ENCODE measurements around the gene C7orf25.

The C7orf25 gene

GRCh38 chr7:42913591-42913990 lies 1.7 kb upstream of the C7orf25 start:
- peak; percentile 51 for DNase-seq (ENCODE audit: low read depth)
- TF ChIP-seq POLR2A (IDR thresholded peaks at IDR 0.05; ENCODE audit: extremely low read depth, insufficient read length) = no peak
- TF ChIP-seq MAX (IDR thresholded peaks at IDR 0.05; ENCODE audit: low read depth, low read length) = no peak
- TF ChIP-seq CTCF (IDR thresholded peaks at IDR 0.05; ENCODE audit: low read depth, low read length) = no peak
- no peak for TF ChIP-seq MYC (IDR thresholded peaks at IDR 0.05; ENCODE audit: low read depth, low read length)
- no peak overlapping the region for H3K4me3 ChIP-seq (ENCODE audit: low read depth, low read length)

DNA sequence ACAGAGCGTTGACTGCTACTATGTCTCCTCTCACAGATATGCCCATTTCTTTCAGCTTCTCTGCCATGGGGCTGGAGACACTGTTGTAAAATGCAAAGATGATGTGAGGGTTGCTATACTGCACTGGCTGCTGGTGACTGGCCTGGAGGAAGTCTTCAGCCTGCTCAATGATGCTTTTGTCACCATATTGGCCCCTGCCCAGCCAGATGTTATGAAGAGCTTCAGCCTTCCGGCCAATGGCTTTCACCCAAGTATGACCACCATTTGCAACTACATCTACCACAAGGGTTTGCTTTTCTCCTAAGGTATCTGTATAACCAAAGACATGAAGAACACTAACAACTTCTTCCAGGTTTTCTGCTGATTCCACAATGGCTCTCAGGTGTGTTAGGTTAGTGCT lies 1.6 kb downstream of the C7orf25 start:
- DNase-seq (ENCODE audit: low read depth) = no peak
- TF ChIP-seq CTCF (IDR thresholded peaks at IDR 0.05; ENCODE audit: low read depth, low read length) (no peak), POLR2A (IDR thresholded peaks at IDR 0.05; ENCODE audit: extremely low read depth, insufficient read length) (no peak), MAX (IDR thresholded peaks at IDR 0.05; ENCODE audit: low read depth, low read length) (no peak), MYC (IDR thresholded peaks at IDR 0.05; ENCODE audit: low read depth, low read length) (no peak)
- peak overlapping the region; percentile 86 for H3K4me3 ChIP-seq (ENCODE audit: low read depth, low read length)

GRCh38 chr7:42907316-42907715 lies 4.6 kb downstream of the C7orf25 start:
- no peak for DNase-seq (ENCODE audit: low read depth)
- TF ChIP-seq CTCF (IDR thresholded peaks at IDR 0.05; ENCODE audit: low read depth, low read length) = no peak
- no peak for TF ChIP-seq POLR2A (IDR thresholded peaks at IDR 0.05; ENCODE audit: extremely low read depth, insufficient read length)
- no peak for TF ChIP-seq MAX (IDR thresholded peaks at IDR 0.05; ENCODE audit: low read depth, low read length)
- H3K4me3 ChIP-seq (ENCODE audit: low read depth, low read length) = no peak overlapping the region

- no peak overlapping the region for H3K4me3 ChIP-seq (ENCODE audit: low read depth, low read length)
- no peak for DNase-seq (ENCODE audit: low read depth)
- TF ChIP-seq POLR2A (IDR thresholded peaks at IDR 0.05; ENCODE audit: extremely low read depth, insufficient read length) = no peak
- TF ChIP-seq CTCF (IDR thresholded peaks at IDR 0.05; ENCODE audit: low read depth, low read length) = no peak
- no peak for TF ChIP-seq MAX (IDR thresholded peaks at IDR 0.05; ENCODE audit: low read depth, low read length)
- TF ChIP-seq MYC (IDR thresholded peaks at IDR 0.05; ENCODE audit: low read depth, low read length) = no peak
Observed at GRCh38 chr7:42906181-42906580, 5.7 kb downstream of the C7orf25 start.

DNA sequence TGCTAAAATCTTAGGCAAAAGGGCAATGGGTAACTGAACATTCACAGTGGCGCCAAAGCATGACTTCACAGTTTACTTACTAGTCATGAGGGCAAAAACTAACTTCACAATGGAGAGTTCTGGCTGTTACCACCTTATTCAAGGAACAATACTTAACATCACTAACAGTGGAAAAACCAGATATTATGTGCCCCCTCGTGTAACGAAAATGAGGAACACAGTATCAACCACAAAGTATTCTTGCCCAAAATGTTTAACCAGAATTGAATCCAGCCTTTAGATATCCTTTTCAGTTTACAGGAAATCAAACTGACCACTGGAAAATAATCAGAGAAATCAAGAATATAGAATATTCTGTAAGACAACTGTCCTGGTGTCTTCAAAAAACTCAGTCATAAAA lies 9.5 kb downstream of the C7orf25 start:
- peak; percentile 44 for DNase-seq (ENCODE audit: low read depth)
- TF ChIP-seq POLR2A (IDR thresholded peaks at IDR 0.05; ENCODE audit: extremely low read depth, insufficient read length) = no peak
- TF ChIP-seq MYC (IDR thresholded peaks at IDR 0.05; ENCODE audit: low read depth, low read length) = no peak
- TF ChIP-seq MAX (IDR thresholded peaks at IDR 0.05; ENCODE audit: low read depth, low read length) = no peak
- no peak for TF ChIP-seq CTCF (IDR thresholded peaks at IDR 0.05; ENCODE audit: low read depth, low read length)
- H3K4me3 ChIP-seq (ENCODE audit: low read depth, low read length) = no peak overlapping the region

DNA sequence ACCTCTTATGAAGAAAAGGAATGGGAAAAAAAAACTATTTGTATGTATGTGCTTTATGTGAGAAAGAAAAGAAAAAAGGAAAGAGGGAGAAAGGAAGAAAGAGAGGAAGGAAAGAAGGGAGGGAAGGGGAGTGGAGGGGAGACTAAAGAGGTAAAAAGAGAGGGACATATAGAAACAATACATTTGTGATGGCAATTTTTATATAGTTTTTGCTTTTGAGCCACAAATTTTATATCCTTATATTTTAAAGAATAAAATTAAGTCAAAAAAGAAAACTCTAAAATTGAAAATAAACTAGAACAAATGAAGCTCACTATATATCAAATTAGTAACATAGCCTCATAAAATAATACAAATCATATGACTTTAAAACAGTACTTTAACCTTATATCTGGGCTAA lies 11.0 kb downstream of the C7orf25 start:
- no peak for DNase-seq (ENCODE audit: low read depth)
- TF ChIP-seq CTCF (IDR thresholded peaks at IDR 0.05; ENCODE audit: low read depth, low read length) = no peak
- TF ChIP-seq MAX (IDR thresholded peaks at IDR 0.05; ENCODE audit: low read depth, low read length) = no peak
- no peak for TF ChIP-seq POLR2A (IDR thresholded peaks at IDR 0.05; ENCODE audit: extremely low read depth, insufficient read length)
- TF ChIP-seq MYC (IDR thresholded peaks at IDR 0.05; ENCODE audit: low read depth, low read length) = no peak

More for the DNA sequence above, 11.0 kb downstream of the C7orf25 start:
- no peak overlapping the region for H3K4me3 ChIP-seq (ENCODE audit: low read depth, low read length)
